ENCODE measurements around the gene EPSTI1. TPM values are rescaled to one million over a fixed set of nuclear protein-coding genes. Genes with fewer than 3 reads are reported as not detected.

Gene EPSTI1
- total and polyA plus RNA-seq, 11 donors = 1.3 to 36.1 (median 4.5) TPM

DNA sequence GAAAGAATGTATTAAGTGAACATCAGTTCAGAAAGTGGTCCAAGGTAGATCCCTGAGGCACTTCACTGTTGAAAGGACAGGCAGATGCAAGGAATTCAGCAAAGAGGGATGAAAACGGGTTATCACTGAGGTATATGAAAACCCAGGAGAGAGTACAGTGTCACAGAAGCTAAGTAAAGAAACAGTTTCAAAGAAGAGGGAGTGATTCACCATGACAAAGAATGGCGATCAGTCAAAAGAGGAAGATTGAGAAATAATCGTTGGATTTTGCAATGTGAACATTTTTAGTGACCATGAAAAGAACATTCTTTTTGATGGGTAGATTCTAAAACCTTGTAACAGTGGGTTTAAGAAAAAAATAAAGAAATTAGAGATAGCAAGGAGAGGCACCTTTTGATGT lies 99.3 kb downstream of the EPSTI1 start:
- ATAC-seq (no peak), DNase-seq (no peak)
- Histone ChIP-seq H3K4me3 (no peak overlapping the region), H3K4me1 (peaks cover 0 to 42% (median 6%) of the 10 kb centered on the region in 12 donors), H3K9me3 (no peaks in the 10 kb centered on the region), H3K27ac (peak overlapping the region in 2 of 12 donors; percentile 12 to 75), H3K27me3 (no peaks in the 10 kb centered on the region), H3K36me3 (peaks cover 0 to 89% (median 3%) of the 10 kb centered on the region in 9 donors)
- intact Hi-C loops (cut with DNase I) = no loop called here
- TF ChIP-seq POLR2A (IDR thresholded peaks at IDR 0.05) = no peak
- TF ChIP-seq, protein P1, sequence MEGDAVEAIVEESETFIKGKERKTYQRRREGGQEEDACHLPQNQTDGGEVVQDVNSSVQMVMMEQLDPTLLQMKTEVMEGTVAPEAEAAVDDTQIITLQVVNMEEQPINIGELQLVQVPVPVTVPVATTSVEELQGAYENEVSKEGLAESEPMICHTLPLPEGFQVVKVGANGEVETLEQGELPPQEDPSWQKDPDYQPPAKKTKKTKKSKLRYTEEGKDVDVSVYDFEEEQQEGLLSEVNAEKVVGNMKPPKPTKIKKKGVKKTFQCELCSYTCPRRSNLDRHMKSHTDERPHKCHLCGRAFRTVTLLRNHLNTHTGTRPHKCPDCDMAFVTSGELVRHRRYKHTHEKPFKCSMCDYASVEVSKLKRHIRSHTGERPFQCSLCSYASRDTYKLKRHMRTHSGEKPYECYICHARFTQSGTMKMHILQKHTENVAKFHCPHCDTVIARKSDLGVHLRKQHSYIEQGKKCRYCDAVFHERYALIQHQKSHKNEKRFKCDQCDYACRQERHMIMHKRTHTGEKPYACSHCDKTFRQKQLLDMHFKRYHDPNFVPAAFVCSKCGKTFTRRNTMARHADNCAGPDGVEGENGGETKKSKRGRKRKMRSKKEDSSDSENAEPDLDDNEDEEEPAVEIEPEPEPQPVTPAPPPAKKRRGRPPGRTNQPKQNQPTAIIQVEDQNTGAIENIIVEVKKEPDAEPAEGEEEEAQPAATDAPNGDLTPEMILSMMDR (IDR thresholded peaks at IDR 0.05) = no peak
- WGBS, 4 donors = 81 to 82% (median 82%) methylated on average over 3 of the region's 3 CpGs

DNA sequence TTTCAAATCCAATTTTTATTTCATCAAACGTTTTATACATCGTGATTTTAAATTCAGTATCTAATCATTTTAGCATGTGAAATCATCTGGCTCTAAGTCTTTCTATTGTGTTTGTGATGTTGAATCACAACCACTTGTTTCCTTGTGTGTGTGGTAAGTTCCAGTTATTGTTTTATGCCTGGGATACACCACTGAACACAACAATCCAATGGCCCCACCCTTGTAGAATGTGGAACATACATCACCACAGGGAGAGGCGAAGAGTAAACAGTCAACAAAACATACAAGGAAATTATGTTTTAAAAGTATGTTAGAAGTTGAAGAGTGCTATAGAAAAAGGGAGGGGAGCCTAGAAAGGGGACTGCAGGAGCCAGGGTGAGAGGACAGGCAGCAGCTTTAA lies 100.5 kb downstream of the EPSTI1 start:
- DNase-seq = no peak
- Histone ChIP-seq H3K27me3 (no peaks in the 10 kb centered on the region), H3K9me3 (no peaks in the 10 kb centered on the region), H3K27ac (peak overlapping the region in 5 of 12 donors; percentile 4 to 75 (median 11)), H3K4me3 (no peak overlapping the region), H3K4me1 (peaks cover 0 to 42% (median 6%) of the 10 kb centered on the region in 12 donors), H3K36me3 (peaks cover 0 to 89% (median 2%) of the 10 kb centered on the region in 9 donors)
- 74 to 81% (median 78%) methylated on average over 3 of the region's 3 CpGs for WGBS, 4 donors
- TF ChIP-seq, protein P1 (IDR thresholded peaks at IDR 0.05) = no peak
- no peak for TF ChIP-seq POLR2A (IDR thresholded peaks at IDR 0.05)
- peak in 2 of 4 donors; percentile 41 to 85 for ATAC-seq
- intact Hi-C loops (cut with DNase I) = no loop called here

DNA sequence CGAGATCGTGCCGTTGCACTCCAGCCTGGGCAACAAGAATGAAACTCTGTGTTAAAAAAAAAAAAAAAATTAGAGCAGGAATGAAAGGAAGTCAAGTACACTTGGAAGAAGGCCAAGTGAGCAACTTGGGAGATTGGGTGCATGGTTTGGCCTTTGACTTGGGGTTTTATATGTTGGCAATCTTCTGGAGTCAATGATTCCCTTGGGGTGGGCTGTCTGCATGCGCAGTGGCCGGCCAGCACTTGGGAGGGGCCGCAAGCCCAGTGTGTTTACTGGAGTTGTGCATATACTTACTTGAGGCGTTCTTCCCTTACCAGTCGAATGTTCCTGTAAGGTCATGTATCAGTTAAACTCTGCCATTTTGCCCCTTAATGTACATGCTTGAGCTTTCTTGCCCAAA lies 106.7 kb downstream of the EPSTI1 start:
- Histone ChIP-seq H3K27me3 (no peaks in the 10 kb centered on the region), H3K36me3 (peaks cover 0 to 37% (median 2%) of the 10 kb centered on the region in 9 donors), H3K27ac (no peak overlapping the region), H3K9me3 (no peaks in the 10 kb centered on the region), H3K4me1 (peaks cover 0 to 26% (median 12%) of the 10 kb centered on the region in 12 donors), H3K4me3 (no peak overlapping the region)
- 71 to 82% (median 75%) methylated on average over 8 of the region's 8 CpGs for WGBS, 4 donors
- no peak for ATAC-seq
- intact Hi-C loops (cut with DNase I) = no loop called here
- TF ChIP-seq, protein P1 (IDR thresholded peaks at IDR 0.05) = no peak
- no peak for TF ChIP-seq POLR2A (IDR thresholded peaks at IDR 0.05)
- no peak for DNase-seq

DNA sequence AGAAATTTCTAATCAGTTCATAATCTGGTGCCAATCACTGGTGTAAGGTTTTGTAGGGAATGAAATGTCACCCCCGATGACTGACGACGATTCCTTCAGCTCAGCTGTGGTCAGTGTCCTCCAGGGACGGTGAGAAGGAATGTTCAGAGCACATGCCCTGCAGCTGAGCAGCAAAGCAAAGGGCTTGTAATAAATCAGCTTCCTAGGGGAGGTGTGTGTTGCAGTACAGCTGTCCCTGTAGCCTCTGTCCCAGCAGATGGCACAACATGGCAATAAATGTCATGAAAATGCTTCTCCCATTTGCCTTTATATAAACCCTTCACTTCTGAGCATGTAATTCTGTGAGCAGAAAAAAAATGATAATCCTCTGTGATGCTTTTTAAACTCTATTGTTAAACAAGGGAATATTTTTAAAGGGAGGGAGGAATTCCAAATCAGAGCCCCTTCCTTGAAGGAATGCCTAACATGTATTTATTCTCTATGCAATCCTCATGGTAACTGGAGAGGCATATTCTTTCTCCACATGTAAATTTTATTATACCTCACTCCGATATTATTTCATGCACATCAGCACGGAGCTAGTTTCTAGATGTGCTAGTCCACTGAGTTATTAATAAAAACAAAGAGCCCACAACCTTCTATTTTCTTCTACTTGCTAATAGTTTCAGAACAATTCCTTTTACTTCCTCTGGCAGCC lies 108.1 kb downstream of the EPSTI1 start:
- peak; percentile 47 to 78 (median 72) for ATAC-seq
- whole genome bisulfite sequencing, 4 donors = 18 to 32% (median 25%) methylated on average over 6 of the region's 6 CpGs

More for the DNA sequence above, 108.1 kb downstream of the EPSTI1 start:
- TF ChIP-seq POLR2A (IDR thresholded peaks at IDR 0.05) = no peak
- TF ChIP-seq, protein P1 (IDR thresholded peaks at IDR 0.05) = peak in 7 of 12 donors; percentile 10 to 38 (median 24)
- Histone ChIP-seq H3K9me3 (peaks cover 0 to 3% (median 0%) of the 10 kb centered on the region in 12 donors), H3K36me3 (peaks cover 0 to 30% (median 2%) of the 10 kb centered on the region in 9 donors), H3K27ac (no peak overlapping the region), H3K27me3 (no peaks in the 10 kb centered on the region), H3K4me1 (peaks cover 0 to 33% (median 12%) of the 10 kb centered on the region in 12 donors), H3K4me3 (no peak overlapping the region)
- intact Hi-C loops (cut with DNase I) = no loop called here
- peak in 1 of 5 donors; percentile 18 for DNase-seq
